NCI-H82 (cell line): ENCODE measurements around the gene SYTL4.
"Not testable (repeated sequence)": the region's sequence is repeated elsewhere in the genome, so short reads cannot be mapped to it uniquely, and the experiment has no call there.

ENCODE experiments used
- DNase-seq: peaks from one replicate; lab custom pipeline; 2025; lab: John Stamatoyannopoulos, UW

The SYTL4 gene

DNA sequence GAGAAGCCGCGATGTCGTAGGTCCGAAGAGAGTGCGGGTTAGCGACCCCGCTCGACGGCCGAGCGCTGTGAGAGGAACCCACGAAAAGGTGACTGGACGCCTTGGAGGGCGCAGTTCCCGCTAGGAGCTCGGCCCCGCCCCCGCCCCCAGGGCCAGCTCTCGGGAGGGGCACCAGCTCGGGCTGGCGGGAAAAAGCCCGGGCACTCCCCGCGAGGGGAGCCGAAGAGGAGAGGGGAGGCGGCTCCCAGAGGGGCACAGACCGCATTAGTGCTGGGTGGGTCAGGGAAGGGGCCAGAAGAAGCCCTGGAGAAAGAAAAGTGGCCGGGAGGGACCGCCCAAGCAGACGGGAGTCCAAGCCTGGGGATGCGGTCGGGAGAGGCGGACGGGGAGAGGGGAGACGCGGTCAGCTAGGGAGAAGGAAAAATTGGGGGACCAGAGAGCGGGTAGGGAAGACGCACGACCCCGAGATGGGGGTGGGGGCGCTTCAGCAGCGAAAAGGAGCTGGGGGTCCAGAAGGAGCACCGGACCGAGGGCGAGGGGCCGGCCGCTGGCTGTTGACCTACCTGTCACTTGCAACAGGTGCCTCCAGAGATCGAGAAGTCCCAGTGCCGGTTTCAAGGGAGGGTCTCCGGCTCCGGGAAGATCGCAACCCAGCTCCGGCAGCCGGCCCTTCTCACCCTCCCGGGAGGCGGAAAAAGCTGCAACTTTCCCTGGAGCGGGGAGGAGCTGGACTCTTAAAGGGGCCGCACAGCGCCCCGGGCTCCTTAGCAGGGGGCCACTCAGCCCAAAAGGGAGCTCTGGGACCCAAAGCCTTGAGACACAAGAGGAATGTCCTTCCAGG is at the start of gene SYTL4:
Gene SYTL4, minus strand, starts transcription at position 681 of the 841 bp plus-strand sequence. CDS start 30,084 bp downstream, outside the sequence.
- DNase-seq: peak; percentile 34

DNA sequence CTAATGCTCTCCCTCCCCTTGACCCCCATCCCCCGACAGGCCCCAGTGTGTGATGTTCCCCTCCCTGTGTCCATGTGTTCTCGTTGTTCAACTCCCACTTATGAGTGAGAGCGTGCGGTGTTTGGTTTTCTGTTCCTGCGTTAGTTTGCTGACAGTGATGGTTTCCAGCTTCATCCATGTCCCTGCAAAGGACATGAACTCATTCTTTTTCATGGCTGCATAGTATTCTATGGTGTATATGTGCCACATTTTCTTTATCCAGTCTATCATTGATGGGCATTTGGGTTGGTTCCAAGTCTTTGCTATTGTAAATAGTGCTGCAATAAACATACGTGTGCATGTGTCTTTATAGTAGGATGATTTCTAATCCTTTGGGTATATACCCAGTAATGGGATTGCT is 37.5 kb upstream of the SYTL4 start:
- DNase-seq: not testable (repeated sequence)

DNA sequence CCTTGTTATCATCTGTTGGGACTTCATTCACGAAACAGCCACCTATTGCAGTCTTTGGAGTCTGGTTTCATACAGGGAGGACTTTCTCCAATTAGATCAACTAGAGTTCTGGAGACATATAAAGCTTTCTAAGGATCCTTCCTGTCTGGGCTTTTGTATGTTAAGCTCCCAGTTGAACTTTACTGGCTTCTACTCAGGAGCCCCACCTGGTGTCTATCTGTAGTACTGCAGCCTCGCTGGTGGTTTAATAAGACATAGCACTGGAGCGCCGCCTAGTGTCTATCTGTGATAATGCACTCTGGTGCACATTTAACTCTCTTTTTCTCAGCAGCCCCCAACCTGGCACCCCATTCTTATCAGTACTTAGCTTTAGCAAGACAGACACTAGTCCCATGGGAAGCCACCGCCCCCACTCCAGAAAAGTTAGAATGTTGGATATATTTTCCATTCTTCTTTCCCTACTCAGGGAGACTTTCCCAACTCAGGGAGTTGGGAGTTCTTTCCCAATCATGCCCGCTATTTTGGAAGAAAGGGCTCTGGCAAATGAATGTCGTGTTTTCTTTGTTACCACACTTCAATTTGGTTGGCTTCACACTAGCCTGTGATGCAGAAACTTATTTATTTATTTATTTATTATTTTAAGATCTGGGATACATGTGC is 36.9 kb upstream of the SYTL4 start:
- peak; percentile 89 for DNase-seq

DNA sequence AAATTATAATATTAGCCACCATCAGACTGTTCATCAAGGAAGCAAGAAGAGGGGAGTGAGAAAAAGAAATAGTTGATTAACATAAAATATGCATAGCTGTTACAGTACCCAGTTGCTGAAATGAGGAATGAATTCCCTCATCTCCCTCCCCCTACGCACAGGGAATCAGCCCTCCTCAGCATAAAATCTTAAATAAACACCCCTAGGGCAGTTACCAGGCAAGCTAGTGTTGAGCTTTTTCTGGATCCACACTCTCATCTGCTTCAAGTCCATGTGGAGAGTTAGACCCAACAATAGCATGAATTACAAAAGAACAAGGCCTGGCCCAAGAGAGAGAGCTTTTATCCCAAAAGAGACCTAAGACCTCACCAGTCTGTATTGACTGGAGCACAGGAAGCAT is 19.0 kb upstream of the SYTL4 start:
- no peak for DNase-seq

DNA sequence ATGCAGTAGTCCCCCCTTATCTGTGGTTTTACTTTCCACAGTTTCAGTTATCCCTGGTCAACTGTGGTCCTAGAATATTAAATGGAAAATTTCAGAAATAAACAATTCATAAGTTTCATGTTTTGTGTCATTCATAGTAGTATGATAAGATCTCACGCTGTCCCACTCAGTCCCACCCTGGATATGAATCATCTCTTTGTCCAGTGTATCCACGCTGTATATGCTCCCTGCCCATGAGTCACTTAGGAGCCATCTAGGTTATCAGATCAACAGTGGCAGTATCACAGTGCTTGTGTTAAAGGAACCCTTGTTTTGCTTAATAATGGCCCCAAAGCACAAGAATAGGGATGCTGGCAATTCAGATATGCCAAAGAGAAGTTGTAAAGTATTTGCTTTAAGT is 16.2 kb upstream of the SYTL4 start:
- no peak for DNase-seq

DNA sequence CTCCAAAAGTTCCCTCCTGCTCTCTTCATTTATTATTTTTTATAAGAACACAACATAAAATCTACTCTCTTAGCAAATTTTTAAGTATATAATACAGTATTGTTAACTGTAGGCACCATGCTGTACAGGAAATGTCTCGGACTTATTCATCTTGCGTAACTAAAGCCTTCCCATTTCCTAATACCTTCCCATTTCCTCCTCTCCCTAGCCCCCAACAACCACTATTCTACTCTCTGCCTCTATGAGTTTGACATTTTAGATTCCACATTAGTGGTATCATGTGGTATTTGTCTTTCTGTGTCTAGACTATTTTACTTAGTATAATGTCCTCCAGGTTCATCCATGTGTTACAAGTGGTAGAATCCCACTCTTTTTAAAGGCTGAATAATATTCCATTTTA is 15.8 kb upstream of the SYTL4 start:
- DNase-seq: no peak

DNA sequence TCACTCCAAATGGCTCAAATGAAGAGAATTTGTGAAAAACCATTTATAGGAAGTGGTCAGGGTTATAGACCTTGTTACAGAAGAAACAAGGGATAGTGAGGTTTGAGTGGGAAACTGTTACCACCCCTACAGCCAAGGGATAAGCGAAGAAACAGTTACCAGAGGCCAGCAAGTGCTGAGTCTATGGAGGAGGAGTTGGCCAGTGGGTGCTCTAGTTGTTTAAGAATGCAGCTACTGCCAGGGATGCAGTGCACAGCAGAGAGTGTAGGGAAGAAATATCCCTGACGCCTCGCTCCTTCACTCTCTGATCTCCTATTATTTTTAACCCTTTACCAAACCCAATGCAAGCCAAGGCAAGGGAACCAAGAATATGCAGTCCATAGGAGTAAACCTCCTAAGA is 15.2 kb upstream of the SYTL4 start:
- no peak for DNase-seq

DNA sequence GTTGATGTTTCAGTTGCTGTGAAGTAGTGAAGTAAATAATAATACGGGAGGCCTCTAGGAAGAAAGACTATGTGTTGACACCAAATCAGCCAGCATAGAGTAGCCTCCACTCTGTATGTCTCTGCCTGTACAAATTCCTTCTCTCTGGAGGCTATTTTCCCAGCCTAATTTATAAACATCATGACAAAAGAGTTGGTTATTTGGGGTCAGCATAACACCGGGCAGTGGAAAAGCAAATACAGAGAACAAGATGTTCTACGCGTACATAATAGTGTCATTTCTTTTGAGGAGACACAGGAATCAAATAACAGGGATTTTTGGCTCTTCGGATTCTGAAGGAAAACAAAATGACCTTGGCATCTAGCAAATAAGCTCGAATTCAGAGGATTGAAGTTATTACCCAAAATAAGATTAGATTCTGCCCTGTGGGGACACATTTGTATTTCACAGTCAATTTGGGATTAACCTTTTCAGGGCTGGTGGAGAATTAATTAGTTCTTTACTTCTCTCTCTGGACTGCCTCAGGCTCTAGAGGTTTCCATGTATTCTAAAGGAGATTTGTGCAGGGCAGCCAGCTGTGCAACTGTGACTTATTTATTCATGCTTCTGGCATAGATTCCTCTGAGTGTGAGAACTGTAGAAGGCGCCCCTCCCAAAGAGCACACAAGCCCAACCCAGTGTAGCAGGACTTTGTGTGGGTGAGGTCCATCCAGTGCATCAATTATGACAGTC is 14.1 kb upstream of the SYTL4 start:
- peak; percentile 12 for DNase-seq

DNA sequence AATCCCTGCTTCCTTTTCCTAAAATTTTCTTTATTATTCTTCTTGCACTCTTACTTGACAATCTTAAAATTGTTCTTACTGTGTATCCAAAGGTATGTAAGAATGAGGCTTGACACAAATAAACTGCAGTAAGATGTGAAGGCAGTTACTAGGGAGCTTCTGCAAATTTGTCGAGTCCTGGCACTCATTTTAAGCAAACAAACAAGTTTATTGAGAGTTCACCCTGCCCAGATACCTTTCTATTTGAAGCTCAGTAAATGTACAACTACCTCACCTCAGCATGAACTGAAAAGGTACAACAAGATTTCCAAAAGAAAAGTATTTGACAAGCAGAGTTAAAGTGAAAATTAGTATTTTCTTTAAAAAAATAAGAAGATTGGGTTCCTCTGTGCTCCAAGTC is 13.3 kb upstream of the SYTL4 start:
- DNase-seq: no peak

DNA sequence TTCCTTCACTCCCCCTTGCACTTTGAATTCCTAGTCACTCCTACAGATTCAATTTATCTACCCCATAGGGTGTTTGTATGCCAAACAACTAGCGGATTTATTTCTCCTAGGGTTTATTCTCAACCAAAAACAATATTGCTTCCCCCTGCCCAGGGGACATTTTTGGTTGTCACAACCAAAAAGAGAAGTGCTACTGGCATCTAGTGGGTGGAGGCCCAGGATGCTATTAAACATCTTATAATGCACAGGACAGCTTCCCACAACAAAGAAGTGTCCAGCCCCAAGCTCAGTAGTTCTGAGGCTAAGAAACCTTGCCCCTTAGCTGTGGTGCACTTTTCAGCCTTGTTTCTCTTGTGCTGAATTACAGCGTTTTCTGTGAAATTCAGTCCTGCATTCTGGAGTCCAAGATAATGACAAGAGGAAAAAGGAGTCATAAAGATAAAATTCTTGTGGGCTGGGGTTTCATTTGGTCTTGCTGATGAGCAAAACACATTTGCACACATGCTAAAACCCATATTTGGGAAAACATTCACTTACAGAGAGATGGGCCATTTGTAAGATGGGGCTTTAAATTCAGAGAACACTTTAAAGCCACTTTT is 11.2 kb upstream of the SYTL4 start:
- no peak for DNase-seq

DNA sequence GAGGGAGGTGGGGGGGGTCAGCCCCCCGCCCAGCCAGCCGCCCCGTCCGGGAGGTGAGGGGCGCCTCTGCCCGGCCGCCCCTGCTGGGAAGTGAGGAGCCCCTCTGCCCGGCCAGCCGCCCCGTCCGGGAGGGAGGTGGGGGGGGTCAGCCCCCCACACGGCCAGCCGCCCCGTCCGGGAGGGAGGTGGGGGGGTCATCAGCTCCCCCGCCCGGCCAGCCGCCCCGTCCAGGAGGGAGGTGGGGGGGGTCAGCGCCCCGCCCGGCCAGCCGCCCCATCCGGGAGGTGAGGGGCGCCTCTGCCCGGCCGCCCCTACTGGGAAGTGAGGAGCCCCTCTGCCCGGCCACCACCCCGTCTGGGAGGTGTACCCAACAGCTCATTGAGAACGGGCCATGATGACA is 7.9 kb downstream of the SYTL4 start:
- DNase-seq: not testable (repeated sequence)

DNA sequence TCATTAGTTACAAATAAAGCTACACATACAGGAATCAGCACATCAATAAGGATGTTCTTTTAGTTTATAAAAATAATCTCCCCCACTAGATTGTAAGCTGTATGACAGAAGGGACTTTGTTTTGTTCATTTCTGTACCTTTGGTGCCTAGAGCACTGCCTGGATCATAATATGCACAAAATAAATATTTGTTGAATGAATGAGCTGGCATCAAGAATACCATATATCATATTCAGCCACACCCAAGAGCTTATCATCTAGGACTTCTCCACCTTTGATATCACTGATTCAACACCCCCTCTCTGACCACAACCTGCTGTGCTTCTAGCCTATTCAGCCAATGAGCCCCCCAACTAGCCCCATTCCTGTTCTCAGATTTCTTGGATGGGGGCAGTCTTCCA is 10.6 kb downstream of the SYTL4 start:
- DNase-seq: no peak

DNA sequence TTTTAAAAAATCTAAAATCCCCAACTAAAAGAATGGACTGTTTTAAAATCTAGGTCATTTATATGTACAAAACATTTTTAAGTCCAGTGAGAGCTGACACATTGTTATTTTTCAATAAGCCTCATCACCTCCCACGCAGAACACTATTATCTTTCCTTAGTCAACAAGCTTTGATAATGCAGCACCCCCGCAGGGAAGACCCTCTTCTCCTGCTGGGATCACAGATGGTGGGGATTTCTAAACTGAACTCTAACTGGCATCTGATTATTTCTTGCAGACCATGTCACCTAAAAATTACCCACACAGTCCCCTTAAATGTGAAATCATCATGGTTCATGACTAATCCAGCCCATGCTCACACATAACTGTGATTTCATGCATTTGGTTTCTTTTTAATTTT is 11.6 kb downstream of the SYTL4 start:
- peak; percentile 35 for DNase-seq

DNA sequence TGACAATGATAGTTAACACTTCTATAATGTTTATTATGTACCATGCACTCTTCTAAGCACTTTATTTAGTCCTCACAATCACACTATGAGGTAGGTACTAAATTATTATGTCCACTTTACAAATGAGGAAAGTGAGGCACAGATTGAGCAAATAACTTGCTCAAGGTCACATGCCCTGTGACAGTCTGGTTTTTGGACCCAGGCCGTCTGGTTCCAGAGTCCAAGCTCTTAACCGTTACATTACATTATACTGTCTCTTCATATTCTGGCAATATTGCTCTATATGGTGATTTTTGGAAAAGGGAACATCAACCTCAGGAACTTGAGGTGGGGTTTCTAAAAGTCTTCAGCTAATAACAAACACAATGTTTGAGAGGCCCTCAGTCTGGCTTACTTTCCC is 12.8 kb downstream of the SYTL4 start:
- DNase-seq: no peak

DNA sequence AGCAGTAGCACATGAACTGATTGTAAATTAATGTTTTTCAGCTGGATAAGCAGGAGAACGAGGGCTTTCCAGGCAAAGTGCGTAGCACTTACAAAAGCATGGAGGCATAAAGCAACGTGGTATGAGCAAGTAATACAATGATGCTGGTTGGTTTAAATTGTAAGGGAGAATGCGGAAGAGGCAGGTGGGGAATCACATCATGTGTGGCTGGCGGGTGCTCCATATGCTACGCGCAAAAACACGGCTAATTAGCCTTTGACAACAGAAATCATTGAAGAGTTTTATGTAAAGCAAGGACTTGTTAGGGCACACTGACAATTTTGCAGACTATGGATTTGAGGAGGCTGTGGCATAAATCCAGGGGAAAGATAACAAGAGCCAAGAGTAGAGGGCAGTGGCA is 14.6 kb downstream of the SYTL4 start:
- no peak for DNase-seq

DNA sequence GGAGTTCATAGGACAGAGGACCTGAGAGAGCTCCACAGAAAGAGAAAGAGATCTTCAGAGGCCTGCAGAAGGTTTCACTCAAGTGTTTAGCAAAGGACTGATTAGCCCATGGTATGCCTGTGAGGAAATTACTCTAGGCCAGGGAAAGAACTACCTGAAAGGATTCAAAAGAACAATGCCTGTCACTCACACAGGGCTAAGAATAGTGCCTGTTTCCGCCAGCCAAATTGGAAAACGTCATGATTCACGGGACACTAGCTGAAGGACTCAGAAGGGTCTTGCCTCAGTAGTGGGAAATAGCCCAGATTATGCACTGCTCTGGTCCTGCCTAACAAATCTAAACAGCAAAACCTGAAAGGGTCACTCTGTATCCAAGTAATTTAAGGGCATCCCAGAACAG is 21.1 kb downstream of the SYTL4 start:
- no peak for DNase-seq

DNA sequence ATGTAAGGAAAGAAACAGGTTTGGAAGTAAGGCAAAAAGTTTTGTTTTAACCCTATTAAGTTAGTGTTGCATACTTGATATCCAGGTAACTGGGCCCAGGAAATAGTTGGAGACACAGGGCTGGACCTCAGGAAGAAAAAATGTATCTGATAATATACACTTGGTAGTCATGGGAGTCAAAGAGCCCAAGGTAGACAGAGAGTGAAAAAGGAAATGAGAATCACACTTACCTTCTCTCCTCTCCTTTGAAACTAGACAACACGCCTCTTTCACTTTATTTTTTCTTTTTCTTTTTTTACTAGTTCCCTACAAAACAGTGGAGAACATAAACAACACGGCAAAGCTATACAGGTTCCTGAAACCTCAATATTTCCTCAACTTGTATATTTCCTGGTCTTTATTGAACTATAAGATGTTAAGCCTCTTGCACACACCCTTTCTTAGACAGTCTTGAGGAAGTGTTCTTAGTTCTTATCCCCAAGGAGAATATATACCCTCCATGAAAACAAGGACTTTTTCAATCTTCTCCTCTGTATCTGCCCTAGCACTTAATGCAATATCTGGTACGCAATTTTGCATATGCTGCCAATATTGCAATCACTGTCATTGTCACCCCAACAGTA is 27.2 kb downstream of the SYTL4 start:
- DNase-seq: no peak

DNA sequence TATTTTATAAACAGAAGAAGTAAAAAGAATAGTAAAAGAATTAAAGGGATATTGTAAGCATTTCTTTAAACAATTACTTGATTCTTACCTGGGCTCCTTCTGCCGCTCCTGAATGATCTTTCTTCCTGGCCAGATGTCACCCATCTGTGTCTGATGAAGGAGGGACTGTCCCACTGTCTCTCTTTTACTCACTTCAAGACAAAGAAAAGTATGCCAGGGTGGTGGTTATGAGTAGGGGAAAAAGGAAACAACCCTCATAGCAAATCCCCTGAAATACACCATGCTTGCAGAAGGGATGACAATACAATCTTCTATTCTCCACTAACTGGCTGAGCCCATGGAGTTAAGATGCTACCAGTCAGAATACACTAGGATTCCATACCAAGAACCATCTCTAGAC is 31.1 kb downstream of the SYTL4 start:
- no peak for DNase-seq

DNA sequence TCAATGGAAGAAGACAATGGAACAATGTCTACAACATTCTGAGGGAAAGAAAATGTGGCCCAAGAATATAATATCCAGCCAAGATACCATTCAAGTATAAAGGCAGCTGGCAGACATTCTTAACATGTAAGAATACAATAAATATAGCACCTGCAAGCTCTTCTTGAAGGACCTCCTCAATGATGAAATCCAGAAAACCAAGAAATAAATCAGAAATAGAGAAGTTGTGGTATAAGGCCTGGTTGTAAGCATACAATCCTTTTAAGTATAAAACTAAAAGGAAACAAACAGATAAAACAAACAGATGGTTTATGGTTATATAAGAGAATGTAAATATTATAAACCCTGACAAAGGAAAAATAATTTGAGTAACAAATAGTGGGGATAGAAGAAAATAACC is 33.4 kb downstream of the SYTL4 start:
- DNase-seq: no peak

DNA sequence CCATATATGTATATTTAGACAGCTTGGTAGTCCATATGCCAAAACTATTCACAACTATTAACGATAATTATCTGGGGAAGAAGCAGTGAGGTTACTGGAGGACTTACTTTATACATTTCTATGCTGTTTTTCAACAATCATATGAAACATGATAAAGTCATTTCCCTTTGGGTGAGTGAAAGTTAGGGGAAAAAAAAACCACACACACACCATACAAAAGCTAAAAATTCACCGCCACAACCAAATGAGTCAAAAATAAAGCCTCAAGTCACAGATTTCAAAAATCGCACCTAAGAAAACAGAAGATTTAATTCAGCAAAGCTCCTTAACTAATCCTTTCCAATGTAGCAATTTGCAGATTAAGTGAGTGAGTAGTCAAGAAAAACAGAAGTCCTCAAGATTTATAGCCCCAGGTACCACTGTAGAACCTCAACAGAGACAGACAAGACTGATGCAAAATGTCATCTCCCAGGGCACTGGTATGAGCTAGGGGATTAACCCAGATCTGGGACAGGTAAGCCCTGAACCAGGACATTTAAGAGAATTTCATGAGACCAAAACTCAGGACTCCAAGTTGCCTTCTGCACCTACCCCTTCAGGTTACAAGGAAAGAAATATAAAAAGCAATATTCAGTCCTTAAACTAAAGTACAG is 35.1 kb downstream of the SYTL4 start:
- peak; percentile 62 for DNase-seq

DNA sequence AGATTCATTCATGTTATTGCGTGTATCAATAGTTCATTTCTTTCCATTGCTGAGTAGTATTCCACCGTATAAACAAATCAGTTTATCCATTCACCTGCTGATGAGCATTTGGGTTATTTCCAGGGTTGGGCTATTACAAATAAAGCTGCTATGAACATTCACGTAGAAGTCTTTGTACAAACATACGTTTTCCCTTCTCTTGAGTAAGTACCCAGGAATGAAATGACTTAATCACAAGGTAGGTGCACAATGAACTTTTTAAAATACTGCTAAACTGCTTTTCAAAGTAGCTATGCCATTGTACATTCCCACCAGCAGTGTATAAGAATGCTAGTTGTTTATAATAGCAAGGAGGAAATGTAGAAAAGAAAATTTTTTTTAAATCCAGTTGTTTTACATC is 35.9 kb downstream of the SYTL4 start:
- no peak for DNase-seq

DNA sequence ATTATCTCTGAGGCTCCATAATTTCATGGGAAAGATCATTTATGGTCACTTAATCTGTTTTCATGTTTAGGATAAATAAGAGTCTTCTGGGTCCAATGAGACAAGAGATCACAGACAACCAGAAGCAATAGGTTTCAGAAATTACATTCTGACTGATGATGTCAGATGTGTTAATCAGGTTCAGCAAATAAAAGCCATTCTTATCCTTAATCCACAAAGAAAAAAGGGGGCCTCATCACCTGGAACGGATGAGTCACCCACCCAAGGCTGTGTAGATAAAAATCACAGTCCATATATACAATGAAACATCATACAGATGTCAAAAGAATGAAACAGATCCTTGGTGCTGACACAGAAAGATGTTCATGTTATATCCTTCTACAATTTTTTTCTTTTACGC is 36.6 kb downstream of the SYTL4 start:
- no peak for DNase-seq
